T47D (cell line): ENCODE measurements around the gene LRWD1.
"Not testable (repeated sequence)": the region's sequence is repeated elsewhere in the genome, so short reads cannot be mapped to it uniquely, and the experiment has no call there.

Experiments used
- DNase-seq, 2 experiments: peaks; one replicate each; pipeline versions ENCODE4 v3.0.0 to v3.0.0-alpha.2; 2011 to 2012; ENCODE audit warnings: low read depth in 1 of 2, low spot score in 1 of 2
- in situ Hi-C: cut with HindIII; loops from 2 replicates; pipeline ENCODE4 v1.10.0; 2016; ENCODE audit warnings: low sequenced_read_pairs, low pct_unique_long_range_greater_than_20kb

LRWD1 gene

GRCh38 chr7:102484317-102484716 is 19.5 kb downstream of the LRWD1 start:
- DNase-seq, in situ Hi-C loops: not testable (repeated sequence)

GRCh38 chr7:102490529-102491075 is 25.8 kb downstream of the LRWD1 start:
- DNase-seq, in situ Hi-C loops: not testable (repeated sequence)

GRCh38 chr7:102493220-102493935 is 28.6 kb downstream of the LRWD1 start:
- peak in 1 of 2 experiments; percentile 75 for DNase-seq
- in situ Hi-C loops, result not testable (repeated sequence)

GRCh38 chr7:102494026-102494425 is 29.2 kb downstream of the LRWD1 start:
- DNase-seq, in situ Hi-C loops: not testable (repeated sequence)

GRCh38 chr7:102494473-102495149 is 29.8 kb downstream of the LRWD1 start:
- in situ Hi-C loops, DNase-seq: not testable (repeated sequence)

- DNase-seq, in situ Hi-C loops: not testable (repeated sequence)
Measured at GRCh38 chr7:102496861-102497260, 32.1 kb downstream of the LRWD1 start.

GRCh38 chr7:102497308-102497707 is 32.5 kb downstream of the LRWD1 start:
- DNase-seq, in situ Hi-C loops: not testable (repeated sequence)

GRCh38 chr7:102498321-102498720 is 33.5 kb downstream of the LRWD1 start:
- in situ Hi-C loops, result not testable (repeated sequence)

GRCh38 chr7:102503141-102503540 is 38.4 kb downstream of the LRWD1 start:
- DNase-seq, in situ Hi-C loops: not testable (repeated sequence)

More at GRCh38 chr7:102498321-102498720, 33.5 kb downstream of the LRWD1 start:
- not testable (repeated sequence) for DNase-seq

GRCh38 chr7:102505298-102506185 is 40.8 kb downstream of the LRWD1 start:
- in situ Hi-C loops, DNase-seq: not testable (repeated sequence)

- in situ Hi-C loops, DNase-seq: not testable (repeated sequence)
Measured at GRCh38 chr7:102507410-102508088, 42.8 kb downstream of the LRWD1 start.

- DNase-seq, in situ Hi-C loops: not testable (repeated sequence)
Measured at GRCh38 chr7:102510575-102510974, 45.8 kb downstream of the LRWD1 start.

GRCh38 chr7:102511860-102512522 is 47.2 kb downstream of the LRWD1 start:
- DNase-seq, in situ Hi-C loops: not testable (repeated sequence)

- peak in 1 of 2 experiments; percentile 24 for DNase-seq
- in situ Hi-C loops, result not testable (repeated sequence)
Measured at GRCh38 chr7:102512642-102513221, 47.9 kb downstream of the LRWD1 start.

- DNase-seq, in situ Hi-C loops: not testable (repeated sequence)
Measured at GRCh38 chr7:102514881-102515721, 50.3 kb downstream of the LRWD1 start.

- DNase-seq, in situ Hi-C loops: not testable (repeated sequence)
Measured at GRCh38 chr7:102515889-102516288, 51.1 kb downstream of the LRWD1 start.
